Measurements from ENCODE around the gene NPHP3. TPM values are rescaled to one million over a fixed set of nuclear protein-coding genes. Genes with fewer than 3 reads are reported as not detected.

NPHP3 gene
- total RNA-seq = 10 to 100 TPM; 17.8 to 67.1 TPM
- polyA plus RNA-seq = 10 to 100 TPM in 1 of 2 donors, 1 to 10 TPM in 1; 5.9 to 15.2 TPM
- long read RNA-seq, donor 1, full-length matches to known transcripts = 3 of 9 reads
- long read RNA-seq, donor 1, partial matches to known transcripts = 6 of 9 reads
- long read RNA-seq, donor 1, other reads (novel, unspliced or antisense) = 0 of 9 reads
- long read RNA-seq, donor 2, partial matches to known transcripts = 0 of 2 reads
- long read RNA-seq, donor 2, other reads (novel, unspliced or antisense) = 0 of 2 reads
- long read RNA-seq, donor 3 = 0 reads
- long read RNA-seq, donor 4 = 0 reads
- long read RNA-seq, donor 5, full-length matches to known transcripts = 1 of 1 reads
- long read RNA-seq, donor 5, partial matches to known transcripts = 0 of 1 reads
- long read RNA-seq, donor 5, other reads (novel, unspliced or antisense) = 0 of 1 reads

GRCh38 chr3:132722165-132723023 lies at the start of gene NPHP3:
TSS of gene NPHP3 (minus strand) at chr3:132722409. CDS start at chr3:132722355, 54 bp downstream.
- Histone ChIP-seq H3K4me3 (peak within 1 kb of the TSS; percentile 85), H3K27ac (ENCODE audit: low read depth in 1 of 2, low read length in 1 of 2) (peak within 1 kb of the TSS; percentile 97 to 99), H3K9ac (ENCODE audit: insufficient read depth in 1 of 2, low read length in 2 of 2) (peak within 1 kb of the TSS; percentile 84 to 90), H3K27me3 (ENCODE audit: control insufficient read depth in 3 of 3, insufficient read depth in 3 of 3, low read length in 2 of 3) (no peaks in the 10 kb centered on the region), H3K4me1 (ENCODE audit: control insufficient read depth in 5 of 5, insufficient read depth in 5 of 5, low read length in 5 of 5) (peaks cover 0 to 19% (median 17%) of the 10 kb centered on the region in 5 donors), H3K36me3 (ENCODE audit: control insufficient read depth in 4 of 4, insufficient read depth in 4 of 4, low read length in 4 of 4) (peaks cover 0 to 12% (median 4%) of the 10 kb centered on the region in 4 donors), H3K9me3 (ENCODE audit: control insufficient read depth in 4 of 4, insufficient read depth in 3 of 4, low read length in 3 of 4) (no peaks in the 10 kb centered on the region)
- 2 to 3% methylated on average over 61 to 94 of the region's 96 CpGs for WGBS, 2 donors
- DNase-seq (peak; percentile 98 to 100 (median 98)), ATAC-seq (ENCODE audit: insufficient read depth, low FRiP score) (peak; percentile 88)
- TF ChIP-seq, protein P1, sequence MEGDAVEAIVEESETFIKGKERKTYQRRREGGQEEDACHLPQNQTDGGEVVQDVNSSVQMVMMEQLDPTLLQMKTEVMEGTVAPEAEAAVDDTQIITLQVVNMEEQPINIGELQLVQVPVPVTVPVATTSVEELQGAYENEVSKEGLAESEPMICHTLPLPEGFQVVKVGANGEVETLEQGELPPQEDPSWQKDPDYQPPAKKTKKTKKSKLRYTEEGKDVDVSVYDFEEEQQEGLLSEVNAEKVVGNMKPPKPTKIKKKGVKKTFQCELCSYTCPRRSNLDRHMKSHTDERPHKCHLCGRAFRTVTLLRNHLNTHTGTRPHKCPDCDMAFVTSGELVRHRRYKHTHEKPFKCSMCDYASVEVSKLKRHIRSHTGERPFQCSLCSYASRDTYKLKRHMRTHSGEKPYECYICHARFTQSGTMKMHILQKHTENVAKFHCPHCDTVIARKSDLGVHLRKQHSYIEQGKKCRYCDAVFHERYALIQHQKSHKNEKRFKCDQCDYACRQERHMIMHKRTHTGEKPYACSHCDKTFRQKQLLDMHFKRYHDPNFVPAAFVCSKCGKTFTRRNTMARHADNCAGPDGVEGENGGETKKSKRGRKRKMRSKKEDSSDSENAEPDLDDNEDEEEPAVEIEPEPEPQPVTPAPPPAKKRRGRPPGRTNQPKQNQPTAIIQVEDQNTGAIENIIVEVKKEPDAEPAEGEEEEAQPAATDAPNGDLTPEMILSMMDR (IDR thresholded peaks at IDR 0.05; ENCODE audit: control extremely low read depth, extremely low read depth) = no peak

DNA sequence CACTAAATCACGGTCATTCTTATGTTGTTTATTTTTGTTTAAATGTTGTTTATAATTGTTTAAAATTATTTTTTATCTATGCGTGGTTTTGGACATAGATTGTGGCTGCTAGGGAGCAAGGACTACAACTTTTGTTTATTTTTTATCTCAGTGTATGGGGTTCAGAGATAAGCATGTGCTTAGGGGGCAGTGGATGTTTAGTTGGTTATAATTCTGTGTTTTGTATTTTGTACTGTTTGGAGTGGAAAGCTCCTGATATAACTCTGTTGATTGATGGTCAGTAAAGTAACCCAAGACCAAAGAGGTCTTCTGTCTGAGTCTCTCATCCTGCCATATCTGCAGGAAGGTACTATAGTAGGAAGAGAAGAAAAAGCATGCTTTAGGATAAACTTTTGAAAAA lies 36.5 kb upstream of the NPHP3 start:
- DNase-seq (no peak), ATAC-seq (ENCODE audit: insufficient read depth, low FRiP score) (no peak)
- Histone ChIP-seq H3K9me3 (ENCODE audit: control insufficient read depth in 4 of 4, insufficient read depth in 3 of 4, low read length in 3 of 4) (no peaks in the 10 kb centered on the region), H3K27me3 (ENCODE audit: control insufficient read depth in 3 of 3, insufficient read depth in 3 of 3, low read length in 2 of 3) (no peaks in the 10 kb centered on the region), H3K9ac (ENCODE audit: insufficient read depth in 1 of 2, low read length in 2 of 2) (no peak overlapping the region), H3K4me3 (no peak overlapping the region), H3K27ac (ENCODE audit: low read depth in 1 of 2, low read length in 1 of 2) (no peak overlapping the region), H3K4me1 (ENCODE audit: control insufficient read depth in 5 of 5, insufficient read depth in 5 of 5, low read length in 5 of 5) (peaks cover 0 to 6% (median 0%) of the 10 kb centered on the region in 5 donors), H3K36me3 (ENCODE audit: control insufficient read depth in 4 of 4, insufficient read depth in 4 of 4, low read length in 4 of 4) (no peaks in the 10 kb centered on the region)
- TF ChIP-seq, protein P1 (IDR thresholded peaks at IDR 0.05; ENCODE audit: control extremely low read depth, extremely low read depth) = no peak
- 66 to 80% methylated on average over 2 of the region's 2 CpGs for WGBS, 2 donors

DNA sequence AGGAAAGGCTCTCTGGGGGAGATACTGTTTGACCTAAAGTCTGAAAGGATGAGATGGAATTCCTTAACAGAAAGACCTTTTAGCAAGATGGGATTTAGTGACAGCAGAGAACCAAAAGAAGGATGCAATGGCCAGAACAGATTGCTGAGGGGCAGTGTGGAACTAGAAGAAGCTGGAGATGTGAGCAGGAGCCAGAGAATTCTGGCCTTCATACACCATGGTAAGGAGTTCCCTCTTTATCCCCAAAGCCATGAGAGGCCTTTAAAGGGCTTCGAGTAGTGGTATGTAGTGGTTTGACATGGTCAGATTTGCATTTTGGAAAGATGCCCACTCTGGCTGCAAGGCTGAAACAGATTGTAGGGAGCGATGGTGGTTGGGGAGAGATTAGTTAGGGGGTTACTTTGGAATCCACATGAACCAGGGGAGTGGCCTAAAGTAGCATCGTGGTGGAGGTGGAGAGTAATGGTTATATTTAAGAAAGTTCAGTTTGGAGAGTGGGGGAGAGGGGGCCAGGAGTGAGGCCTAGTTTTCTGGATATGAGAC lies 34.0 kb upstream of the NPHP3 start:
- DNase-seq (peak in 1 of 3 donors; percentile 32), ATAC-seq (ENCODE audit: insufficient read depth, low FRiP score) (no peak)
- Histone ChIP-seq H3K27me3 (ENCODE audit: control insufficient read depth in 3 of 3, insufficient read depth in 3 of 3, low read length in 2 of 3) (no peaks in the 10 kb centered on the region), H3K4me3 (no peak overlapping the region), H3K9ac (ENCODE audit: insufficient read depth in 1 of 2, low read length in 2 of 2) (no peak overlapping the region), H3K4me1 (ENCODE audit: control insufficient read depth in 5 of 5, insufficient read depth in 5 of 5, low read length in 5 of 5) (peaks cover 0 to 14% (median 0%) of the 10 kb centered on the region in 5 donors), H3K36me3 (ENCODE audit: control insufficient read depth in 4 of 4, insufficient read depth in 4 of 4, low read length in 4 of 4) (no peaks in the 10 kb centered on the region), H3K27ac (ENCODE audit: low read depth in 1 of 2, low read length in 1 of 2) (no peak overlapping the region), H3K9me3 (ENCODE audit: control insufficient read depth in 4 of 4, insufficient read depth in 3 of 4, low read length in 3 of 4) (no peaks in the 10 kb centered on the region)
- 65 to 73% methylated on average over 3 of the region's 3 CpGs for WGBS, 2 donors
- TF ChIP-seq, protein P1 (IDR thresholded peaks at IDR 0.05; ENCODE audit: control extremely low read depth, extremely low read depth) = no peak

All from lung (tissue), 16 donors.